Adipose tissue (tissue), 3 donors: Measurements from ENCODE around the gene TRAK2. TPM values are rescaled to one million over a fixed set of nuclear protein-coding genes. Genes with fewer than 3 reads are reported as not detected.
"Not testable (repeated sequence)": the region's sequence is repeated elsewhere in the genome, so short reads cannot be mapped to it uniquely, and the experiment has no call there.

ENCODE experiments used
- H3K27ac ChIP-seq: one replicate; pipeline ENCODE4 v1.5.1; 2013; ENCODE audit warnings: low read depth, low read length
- WGBS, 3 donors: extraction: QIAGEN DNeasy Blood & Tissue Kit; methylation state at CpG; one replicate each; pipeline ENCODE4 v1.1.7; 2013; 5-methylcytosine and 5-hydroxymethylcytosine counted together
- polyA plus RNA-seq, 3 donors: library from polyadenylated mRNA; stranded (reverse); fragments of 200-250 nt; gene quantifications; one replicate each; pipeline ENCODE4 v1.2.3, GENCODE V29; 2013
- donor health status: healthy with polysubstance abuse.
- donor health status: Bipolar disorder and iron deficiency.
- donor health status: healthy.

TRAK2 gene, protein sequence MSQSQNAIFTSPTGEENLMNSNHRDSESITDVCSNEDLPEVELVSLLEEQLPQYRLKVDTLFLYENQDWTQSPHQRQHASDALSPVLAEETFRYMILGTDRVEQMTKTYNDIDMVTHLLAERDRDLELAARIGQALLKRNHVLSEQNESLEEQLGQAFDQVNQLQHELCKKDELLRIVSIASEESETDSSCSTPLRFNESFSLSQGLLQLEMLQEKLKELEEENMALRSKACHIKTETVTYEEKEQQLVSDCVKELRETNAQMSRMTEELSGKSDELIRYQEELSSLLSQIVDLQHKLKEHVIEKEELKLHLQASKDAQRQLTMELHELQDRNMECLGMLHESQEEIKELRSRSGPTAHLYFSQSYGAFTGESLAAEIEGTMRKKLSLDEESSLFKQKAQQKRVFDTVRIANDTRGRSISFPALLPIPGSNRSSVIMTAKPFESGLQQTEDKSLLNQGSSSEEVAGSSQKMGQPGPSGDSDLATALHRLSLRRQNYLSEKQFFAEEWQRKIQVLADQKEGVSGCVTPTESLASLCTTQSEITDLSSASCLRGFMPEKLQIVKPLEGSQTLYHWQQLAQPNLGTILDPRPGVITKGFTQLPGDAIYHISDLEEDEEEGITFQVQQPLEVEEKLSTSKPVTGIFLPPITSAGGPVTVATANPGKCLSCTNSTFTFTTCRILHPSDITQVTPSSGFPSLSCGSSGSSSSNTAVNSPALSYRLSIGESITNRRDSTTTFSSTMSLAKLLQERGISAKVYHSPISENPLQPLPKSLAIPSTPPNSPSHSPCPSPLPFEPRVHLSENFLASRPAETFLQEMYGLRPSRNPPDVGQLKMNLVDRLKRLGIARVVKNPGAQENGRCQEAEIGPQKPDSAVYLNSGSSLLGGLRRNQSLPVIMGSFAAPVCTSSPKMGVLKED
- polyA plus RNA-seq = 10 to 100 TPM in 2 of 3 donors, 1 to 10 TPM in 1; 7.7 to 66.6 (median 15.0) TPM

DNA sequence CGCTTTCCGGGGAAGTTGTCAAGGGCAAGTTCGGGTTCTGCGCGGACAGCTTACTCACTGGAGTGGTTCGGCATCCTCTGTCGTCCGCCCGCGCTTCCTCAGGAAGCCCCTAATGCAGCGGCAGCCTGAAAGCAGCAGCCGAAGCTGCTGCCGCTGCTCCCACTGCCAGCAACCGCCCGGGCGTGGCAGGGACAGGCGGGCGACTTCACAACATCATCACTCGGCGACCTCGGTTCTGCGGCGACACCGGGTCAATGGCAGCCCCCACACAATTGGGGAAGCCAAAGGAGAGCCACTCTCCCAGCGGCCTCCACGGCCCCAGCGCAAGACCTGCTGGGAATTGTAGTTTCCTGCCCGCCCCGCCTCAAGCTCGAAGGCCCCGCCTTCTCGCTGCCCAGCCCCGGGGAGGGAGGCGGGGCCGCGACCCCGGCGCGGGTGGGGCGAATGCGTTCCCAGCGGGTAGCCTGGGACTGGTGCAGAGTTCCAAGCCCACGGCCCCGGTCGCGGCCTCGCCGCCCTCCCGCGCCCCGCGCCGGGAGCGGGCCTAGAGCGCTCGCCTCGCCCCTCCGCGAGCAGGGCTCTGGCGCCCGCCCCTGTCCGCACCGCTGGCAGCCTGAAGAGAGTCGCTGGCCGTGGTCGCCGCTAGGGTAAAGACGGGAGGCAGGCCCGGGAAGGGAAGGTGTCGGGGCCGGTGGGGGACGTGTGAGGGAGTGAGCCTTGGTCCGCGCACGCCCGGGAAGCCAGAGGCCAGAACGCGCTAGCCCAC lies at the start of gene TRAK2, which contains the start of gene STRADB:
TSS of gene TRAK2 (minus strand) at position 167 of the 766 bp plus-strand sequence. CDS start 30,951 bp downstream, outside the sequence.
TSS of gene STRADB (plus strand) at position 449 of the 766 bp plus-strand sequence. CDS start 3,101 bp downstream, outside the sequence.
- H3K27ac ChIP-seq = no peak within 1 kb of the TSS
- 0 to 1% (median 0%) methylated on average over 77 to 78 of the region's 78 CpGs for WGBS, 3 donors

DNA sequence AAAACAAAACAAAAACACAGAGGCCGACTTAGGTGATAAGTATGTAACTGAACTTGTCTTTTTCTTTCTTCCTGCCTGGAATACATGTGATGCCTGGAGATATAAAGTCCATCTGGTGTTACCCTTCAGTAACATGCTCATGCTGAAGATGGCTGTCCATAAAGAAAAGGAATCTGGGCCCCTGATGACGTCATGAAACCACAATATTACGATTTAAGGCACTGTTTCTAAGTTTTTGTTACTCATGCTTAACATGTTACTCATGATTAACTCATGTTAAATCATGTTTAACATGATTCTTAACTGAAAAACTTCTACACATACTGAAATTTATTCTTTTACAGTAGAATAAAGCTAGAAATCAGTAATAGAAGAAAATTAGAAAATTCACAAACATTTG lies 49.3 kb upstream of the TRAK2 start:
- no peak overlapping the region for H3K27ac ChIP-seq
- 61 to 74% (median 70%) methylated on average over 3 of the region's 3 CpGs for WGBS, 3 donors

DNA sequence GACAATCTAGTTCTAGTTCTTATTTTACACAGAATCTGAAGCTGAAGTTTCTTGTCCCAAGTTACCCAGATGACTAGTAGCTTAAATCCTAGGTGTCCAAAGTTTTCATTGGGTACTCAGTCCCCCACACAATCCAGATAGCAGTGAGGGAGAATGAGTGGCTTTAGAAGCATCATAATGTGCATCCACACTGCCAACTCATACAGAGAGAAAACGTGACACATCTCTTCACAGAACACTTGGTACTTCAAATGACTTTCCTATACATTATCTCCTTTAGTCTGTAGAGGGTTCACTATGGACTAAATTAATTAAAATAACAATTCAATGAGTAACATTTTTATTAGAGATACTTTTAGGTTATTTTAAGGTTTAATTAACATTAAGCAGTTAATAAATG lies 45.5 kb upstream of the TRAK2 start:
- 76 to 82% (median 79%) methylated on average over 1 of the region's 1 CpG for WGBS, 3 donors
- H3K27ac ChIP-seq = no peak overlapping the region

DNA sequence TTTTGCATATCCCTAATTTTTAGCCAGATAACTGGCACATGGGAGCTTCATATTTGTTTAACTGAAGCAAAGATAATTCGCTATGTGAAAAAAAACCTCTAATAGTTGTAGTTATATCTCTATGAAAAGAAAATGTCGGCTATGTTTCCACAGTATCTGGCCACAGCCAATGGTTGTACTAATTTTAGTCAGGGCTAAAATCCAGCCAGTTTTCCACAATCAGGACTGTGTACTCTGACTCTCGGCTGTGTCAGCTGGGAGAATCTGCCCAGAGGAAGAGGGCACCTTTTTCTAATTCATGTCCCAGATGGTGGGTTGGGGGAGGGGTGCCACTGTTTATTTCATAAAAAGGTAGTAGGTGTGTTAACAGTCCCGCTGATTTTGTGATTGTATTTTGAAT lies 39.0 kb upstream of the TRAK2 start:
- no peak overlapping the region for H3K27ac ChIP-seq
- WGBS, 3 donors = 88 to 96% (median 90%) methylated on average over 4 of the region's 4 CpGs

DNA sequence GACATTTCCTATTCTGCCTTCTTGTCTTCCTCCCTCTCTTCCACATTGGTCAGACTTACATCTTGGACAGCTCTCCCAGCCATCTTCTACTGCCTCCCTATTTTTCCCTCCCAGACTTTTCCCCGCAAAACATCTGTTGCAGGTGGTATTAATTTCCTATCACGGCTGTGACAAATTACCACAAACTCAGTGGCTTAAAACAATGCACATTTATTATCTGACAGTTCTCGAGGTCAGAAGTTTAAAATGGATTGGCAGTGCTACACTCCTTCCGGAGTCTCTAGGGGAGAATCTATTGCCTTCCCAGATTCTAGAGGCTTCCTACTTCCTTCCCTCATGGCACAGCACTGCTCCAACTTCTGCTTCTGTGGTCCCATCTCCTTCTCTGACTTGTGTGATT lies 33.5 kb upstream of the TRAK2 start:
- no peak overlapping the region for H3K27ac ChIP-seq
- WGBS, 3 donors = 15 to 42% (median 26%) methylated on average over 4 of the region's 4 CpGs

DNA sequence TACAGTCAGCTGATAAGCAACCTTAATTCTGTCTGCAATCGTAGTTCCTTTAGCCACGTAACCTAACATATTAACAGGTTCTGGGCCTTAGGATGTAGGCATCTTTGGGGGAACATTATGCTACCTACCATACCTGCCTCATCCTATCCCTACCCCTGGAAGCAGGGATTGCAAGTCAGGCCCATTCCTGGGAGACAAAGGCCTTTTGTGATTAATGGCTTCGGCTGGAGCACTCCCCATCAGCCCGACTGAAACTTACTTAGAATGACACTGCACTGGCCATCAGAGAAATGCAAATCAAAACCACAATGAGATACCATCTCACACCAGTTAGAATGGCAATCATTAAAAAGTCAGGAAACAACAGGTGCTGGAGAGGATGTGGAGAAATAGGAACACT lies 32.5 kb upstream of the TRAK2 start:
- 83 to 92% (median 90%) methylated on average over 4 of the region's 4 CpGs for WGBS, 3 donors
- H3K27ac ChIP-seq = not testable (repeated sequence)

DNA sequence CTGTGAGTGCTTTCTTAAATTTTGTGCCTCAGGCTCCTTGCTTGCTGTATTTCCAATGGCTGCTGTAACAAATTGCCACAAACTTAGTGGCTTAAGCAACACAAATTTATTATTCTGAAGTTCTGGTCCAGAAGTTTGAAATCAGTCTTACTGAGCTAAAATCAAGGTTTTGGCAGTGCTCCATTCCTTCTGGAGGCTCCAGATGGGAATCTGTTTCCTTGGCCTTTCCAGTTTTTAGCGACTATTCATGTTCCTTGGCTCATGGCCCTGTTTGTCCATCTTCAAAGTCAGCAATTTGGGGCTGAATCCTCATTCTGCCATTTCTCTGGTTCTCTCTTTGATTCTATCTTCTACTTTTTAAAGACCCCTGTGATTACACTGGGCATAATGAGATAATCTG lies 32.1 kb upstream of the TRAK2 start:
- 0 to 40% (median 29%) methylated on average over 1 of the region's 1 CpG for WGBS, 3 donors

DNA sequence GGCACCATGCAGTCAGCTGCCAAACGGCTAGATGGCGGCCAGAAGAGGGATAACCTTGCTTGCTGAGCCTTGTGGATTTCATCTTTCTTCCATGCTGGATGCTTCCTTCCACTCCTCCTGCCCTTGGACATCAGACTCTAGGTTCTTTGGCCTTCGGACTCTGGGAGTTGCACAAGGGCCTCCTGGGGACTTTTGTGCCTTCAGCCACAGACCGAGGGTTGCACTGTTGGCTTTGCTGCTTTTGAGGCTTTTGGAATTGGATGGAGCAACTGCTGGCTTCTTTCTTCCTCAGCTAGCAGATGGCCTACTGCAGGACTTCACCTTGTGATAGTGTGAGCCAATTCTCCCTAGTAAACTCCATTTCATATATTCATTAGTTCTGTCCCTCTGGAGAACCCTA lies 31.3 kb upstream of the TRAK2 start:
- H3K27ac ChIP-seq = no peak overlapping the region
- 88 to 97% (median 88%) methylated on average over 4 of the region's 4 CpGs for WGBS, 3 donors

More for the DNA sequence above, 32.1 kb upstream of the TRAK2 start:
- no peak overlapping the region for H3K27ac ChIP-seq

DNA sequence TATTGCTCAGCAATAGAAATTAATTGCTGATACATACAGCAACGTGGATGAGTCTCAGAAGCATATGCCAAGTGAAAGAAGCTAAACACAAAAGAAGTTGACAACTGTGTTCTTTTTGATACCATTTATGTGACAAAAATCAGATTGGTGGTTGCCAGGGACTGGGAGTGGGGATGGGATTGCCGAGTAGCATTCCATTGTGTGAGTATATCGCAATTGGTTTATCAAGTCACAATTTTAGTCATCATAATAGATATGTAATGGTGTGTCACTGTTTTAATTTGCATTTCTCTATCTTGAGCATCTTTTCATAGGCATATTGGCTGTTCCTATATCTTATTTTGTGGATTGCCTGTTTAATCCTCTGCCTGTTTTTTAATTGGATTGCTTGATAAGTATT lies 21.2 kb upstream of the TRAK2 start:
- 81 to 91% (median 85%) methylated on average over 3 of the region's 3 CpGs for WGBS, 3 donors

DNA sequence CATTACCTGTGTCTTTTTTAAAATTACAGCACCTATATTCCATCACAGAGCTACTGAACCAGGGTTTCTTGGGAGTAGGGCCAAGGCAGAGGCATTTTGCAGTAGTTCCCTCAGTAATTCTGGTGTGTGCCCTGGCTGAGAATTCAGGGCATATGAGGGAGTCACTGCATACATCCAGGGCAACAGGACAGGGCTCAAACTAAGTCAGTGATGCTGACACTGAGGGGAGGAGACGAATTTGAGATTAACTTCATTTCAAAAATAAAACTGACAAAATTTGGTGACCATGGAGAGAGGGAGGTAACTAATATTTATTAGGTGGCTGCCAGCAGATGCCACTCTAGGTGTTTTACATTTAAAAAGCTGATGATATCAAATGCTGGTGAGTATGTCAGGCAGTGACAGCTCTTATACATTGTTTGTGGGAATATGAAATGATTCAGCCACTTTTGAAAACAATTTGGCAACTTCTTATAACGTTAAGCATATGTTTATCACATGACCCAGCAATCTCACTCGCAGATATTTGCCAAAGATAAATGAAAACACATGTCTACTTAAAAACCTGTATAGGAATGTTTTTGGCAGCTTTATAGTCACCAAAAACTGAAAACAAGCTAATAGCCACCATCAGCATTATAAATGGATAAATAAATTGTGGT lies 20.6 kb upstream of the TRAK2 start:
- WGBS, 3 donors = 58 to 66% (median 61%) methylated on average over 3 of the region's 3 CpGs
- H3K27ac ChIP-seq = no peak overlapping the region

More for the DNA sequence above, 21.2 kb upstream of the TRAK2 start:
- no peak overlapping the region for H3K27ac ChIP-seq

DNA sequence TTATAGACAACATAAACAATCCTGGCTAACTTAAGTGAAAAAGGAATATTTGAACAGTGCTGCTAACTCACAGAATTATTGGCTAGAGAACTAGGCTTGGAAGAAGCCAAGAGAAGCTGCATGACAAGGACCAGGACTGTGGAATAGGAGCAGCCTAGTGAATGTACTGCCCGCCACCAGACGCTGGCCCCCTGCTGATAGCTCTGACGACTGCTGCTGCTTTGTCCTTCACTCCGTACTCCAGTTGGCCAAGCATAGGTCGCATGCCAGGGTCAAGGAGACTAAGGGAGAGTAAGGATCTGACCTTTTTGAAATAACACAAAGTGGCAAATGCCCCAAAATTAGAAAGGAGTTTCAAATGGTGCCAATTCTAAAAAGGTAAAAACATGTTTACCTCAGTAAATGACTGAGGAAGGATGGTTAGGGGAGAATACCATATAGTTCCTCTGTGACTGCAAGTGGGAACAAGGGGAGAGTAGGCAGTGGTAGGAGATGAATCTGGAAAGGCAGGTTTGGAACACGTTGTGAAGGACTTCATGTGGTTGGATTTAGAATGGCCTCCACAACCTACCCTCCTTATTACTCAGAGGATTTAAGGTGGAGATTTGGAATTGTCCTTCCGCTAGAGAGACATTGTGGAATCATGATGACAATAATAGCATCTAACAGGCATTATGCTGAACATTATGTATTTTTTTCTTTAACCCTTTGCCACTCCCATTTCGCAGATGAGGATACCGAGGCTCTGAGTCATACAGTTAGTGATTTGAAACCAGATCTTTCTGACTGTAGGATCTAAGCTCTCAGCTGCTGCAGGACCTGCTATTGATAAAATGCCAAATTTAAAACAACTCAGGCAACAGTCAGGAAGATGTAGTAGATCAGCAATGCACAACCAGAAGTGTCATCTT lies 19.8 kb upstream of the TRAK2 start:
- 83 to 91% (median 85%) methylated on average over 9 of the region's 9 CpGs for WGBS, 3 donors
- H3K27ac ChIP-seq = no peak overlapping the region

DNA sequence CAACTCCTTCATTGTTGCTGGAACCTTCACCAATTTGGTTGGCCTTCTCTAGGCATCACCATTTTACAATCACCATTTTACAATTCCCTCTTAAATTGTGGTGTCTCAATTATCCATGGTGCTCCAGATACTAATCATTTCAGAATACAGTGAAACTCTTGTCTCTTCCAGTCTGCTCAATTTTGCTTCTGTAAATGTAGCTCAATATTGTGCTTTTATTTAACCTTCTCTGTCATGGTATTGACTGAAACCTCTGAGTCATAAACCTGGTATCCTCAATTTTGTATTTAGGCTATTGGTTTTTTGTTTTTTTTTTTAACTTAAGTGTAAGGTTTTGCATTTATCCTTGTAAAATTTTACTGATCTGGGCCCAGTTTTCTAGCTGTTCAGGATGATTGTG lies 16.4 kb upstream of the TRAK2 start:
- no peak overlapping the region for H3K27ac ChIP-seq

DNA sequence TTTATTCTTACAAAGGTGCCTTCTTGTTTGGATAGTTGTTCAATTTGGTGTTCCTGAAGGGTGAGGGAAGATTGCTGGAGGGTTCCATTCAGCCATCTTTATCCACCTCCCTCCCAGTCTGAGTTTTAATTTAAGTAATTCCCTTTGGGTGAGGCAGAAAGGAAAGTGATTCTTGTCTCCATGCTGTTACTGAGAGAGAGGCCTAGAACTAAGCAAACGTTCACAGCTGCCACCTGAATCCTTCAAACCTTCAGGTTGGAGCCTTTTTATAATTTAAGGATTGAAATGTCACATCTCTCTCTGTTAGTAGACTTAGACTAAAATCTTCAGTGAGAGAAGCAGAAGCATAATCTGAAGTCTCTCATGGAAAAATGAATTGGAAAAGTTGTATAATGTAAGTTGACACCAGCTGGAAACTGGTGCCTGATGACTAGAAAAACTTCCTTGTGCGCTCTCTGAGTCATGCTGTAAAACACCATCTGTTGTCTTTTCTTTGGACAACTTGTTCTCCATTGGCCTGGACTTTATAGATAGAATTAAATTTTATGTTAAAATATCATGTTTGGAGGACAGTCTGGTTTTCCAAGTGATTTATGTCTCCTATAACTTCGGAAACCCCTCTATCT lies 14.9 kb upstream of the TRAK2 start:
- no peak overlapping the region for H3K27ac ChIP-seq
- 73 to 83% (median 74%) methylated on average over 3 of the region's 3 CpGs for WGBS, 3 donors

DNA sequence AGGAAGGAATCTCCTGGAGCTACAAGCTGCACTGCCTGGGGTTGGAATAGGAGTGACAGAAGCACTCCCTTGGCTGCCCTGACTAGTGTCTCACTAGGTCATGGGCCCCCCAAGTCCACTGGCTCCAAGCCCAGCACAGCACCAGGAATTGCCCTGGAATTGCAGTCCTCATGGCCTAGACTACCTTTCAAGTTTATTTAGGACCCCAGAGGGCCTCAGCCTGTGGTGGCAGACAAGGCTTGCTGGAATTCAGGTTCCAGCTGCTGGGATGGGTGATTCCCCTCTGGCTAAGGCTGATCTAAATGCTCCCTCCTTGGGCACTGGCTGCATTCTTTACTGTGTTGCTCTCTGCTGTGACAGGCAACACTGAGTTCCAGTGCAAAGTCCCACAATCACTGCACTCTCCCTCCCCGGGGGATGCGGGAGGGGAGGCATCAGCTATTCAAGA lies 14.3 kb upstream of the TRAK2 start:
- no peak overlapping the region for H3K27ac ChIP-seq
- WGBS, 3 donors = 83 to 98% (median 94%) methylated on average over 2 of the region's 2 CpGs

DNA sequence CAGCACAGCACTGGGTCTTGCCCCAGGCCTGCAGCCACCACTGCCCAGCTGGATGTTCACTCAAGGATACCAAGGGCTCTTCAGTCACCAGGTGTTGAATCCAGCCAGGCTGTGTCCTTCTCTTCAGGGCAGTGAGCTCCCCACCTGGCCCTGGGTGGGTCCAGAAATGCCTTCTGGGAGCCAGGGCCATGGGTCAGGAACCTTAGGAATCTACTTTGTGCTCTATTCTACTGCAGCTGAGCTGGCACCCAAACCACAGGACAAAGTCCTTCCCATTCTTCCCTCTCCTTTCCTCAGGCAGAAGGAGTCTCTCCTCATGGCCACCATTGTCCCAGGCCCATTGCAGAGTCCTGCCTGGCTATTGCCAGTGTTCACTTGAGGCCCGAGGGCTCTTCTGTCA lies 13.3 kb upstream of the TRAK2 start:
- WGBS, 3 donors = 88 to 91% (median 88%) methylated on average over 1 of the region's 1 CpG
- H3K27ac ChIP-seq = no peak overlapping the region

DNA sequence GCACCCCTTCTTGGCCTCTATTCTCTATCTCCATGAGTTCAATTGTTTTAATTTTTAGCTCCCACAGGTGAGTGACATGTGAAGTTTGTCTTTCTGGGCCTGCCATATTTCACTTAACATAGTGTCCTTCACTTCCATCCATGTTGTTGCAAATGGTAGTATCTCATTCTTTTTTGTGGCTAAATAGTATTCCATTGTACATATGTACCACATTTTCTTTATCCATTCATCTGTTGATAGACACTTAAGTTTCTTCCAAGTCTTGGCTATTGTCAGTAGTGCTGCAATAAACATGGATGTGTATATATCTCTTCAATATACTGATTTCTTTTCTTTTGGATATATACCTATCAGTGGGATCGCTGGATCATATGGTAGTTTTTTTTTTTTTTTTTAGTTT lies 9.3 kb upstream of the TRAK2 start:
- H3K27ac ChIP-seq = no peak overlapping the region
- WGBS, 3 donors = 100% methylated on average over 1 of the region's 1 CpG

DNA sequence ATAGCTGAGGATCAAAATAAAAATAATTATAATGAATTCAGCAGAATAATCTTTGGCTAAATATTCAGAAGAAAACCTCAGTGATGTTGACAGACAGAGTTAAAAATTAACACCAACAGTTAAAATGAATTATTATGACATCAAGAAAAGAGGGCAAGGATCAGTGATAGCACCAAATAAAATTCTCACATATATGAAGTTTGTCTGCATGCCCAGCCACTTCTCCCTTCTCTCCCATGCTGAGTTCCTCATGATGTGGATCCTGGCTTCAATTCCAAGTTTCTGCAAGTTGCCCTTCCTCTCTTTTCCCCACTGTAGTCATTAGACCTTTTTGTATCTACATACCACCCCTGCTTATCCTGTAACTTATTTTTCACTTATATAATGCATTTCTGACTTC lies 7.1 kb upstream of the TRAK2 start:
- H3K27ac ChIP-seq = no peak overlapping the region
